Left renal pelvis (tissue), 4 donors: ENCODE data around the gene SCAMP1. TPM values are rescaled to one million over a fixed set of nuclear protein-coding genes. Genes with fewer than 3 reads are reported as not detected.
"Not testable (repeated sequence)": the region's sequence is repeated elsewhere in the genome, so short reads cannot be mapped to it uniquely, and the experiment has no call there.

Experiments used
- DNase-seq, 4 donors: peaks; one replicate each; pipeline ENCODE4 v3.0.0-alpha.2; 2013; ENCODE audit warnings: low read depth in 4 of 4, low spot score in 3 of 4
- polyA plus RNA-seq, 4 donors: library from polyadenylated mRNA; unstranded; fragments of 120-200 nt; gene quantifications; one replicate each; pipeline ENCODE4 v1.2.1, GENCODE V29; 2013; ENCODE audit not compliant: insufficient read length in 4 of 4

The SCAMP1 gene
- polyA plus RNA-seq, 4 donors: 44.5 to 64.5 (median 53.6) TPM

- DNase-seq: peak in 2 of 4 donors; percentile 27 to 31
These were observed 660 bp downstream of the SCAMP1 start for GRCh38 chr5:78360924-78361630.

- peak in 1 of 4 donors; percentile 14 for DNase-seq
These were observed 1.2 kb downstream of the SCAMP1 start for GRCh38 chr5:78361631-78361993.

- DNase-seq: no peak
These were observed 1.8 kb downstream of the SCAMP1 start for GRCh38 chr5:78362220-78362619.

- no peak for DNase-seq
These were observed 3.6 kb downstream of the SCAMP1 start for GRCh38 chr5:78364005-78364404.

GRCh38 chr5:78367318-78367991 lies 7.0 kb downstream of the SCAMP1 start:
- no peak for DNase-seq

- DNase-seq: no peak
These were observed 9.3 kb downstream of the SCAMP1 start for GRCh38 chr5:78369680-78370079.

- no peak for DNase-seq
These were observed 12.8 kb downstream of the SCAMP1 start for GRCh38 chr5:78373231-78373630.

GRCh38 chr5:78376315-78376714 lies 15.9 kb downstream of the SCAMP1 start:
- DNase-seq: no peak

- DNase-seq: no peak
These were observed 16.8 kb downstream of the SCAMP1 start for GRCh38 chr5:78377056-78377717.

- no peak for DNase-seq
These were observed 17.3 kb downstream of the SCAMP1 start for GRCh38 chr5:78377718-78378105.

GRCh38 chr5:78387468-78388153 lies 27.2 kb downstream of the SCAMP1 start:
- no peak for DNase-seq

GRCh38 chr5:78391357-78391756 lies 30.9 kb downstream of the SCAMP1 start:
- not testable (repeated sequence) for DNase-seq

GRCh38 chr5:78397831-78398230 lies 37.4 kb downstream of the SCAMP1 start:
- no peak for DNase-seq

- no peak for DNase-seq
These were observed 38.7 kb downstream of the SCAMP1 start for GRCh38 chr5:78399116-78399515.

GRCh38 chr5:78404682-78405293 lies 44.4 kb downstream of the SCAMP1 start:
- no peak for DNase-seq

- peak in 1 of 4 donors; percentile 12 for DNase-seq
These were observed 45.7 kb downstream of the SCAMP1 start for GRCh38 chr5:78405829-78406750.

GRCh38 chr5:78407458-78407857 lies 47.0 kb downstream of the SCAMP1 start:
- DNase-seq: no peak

GRCh38 chr5:78411586-78411985 lies 51.2 kb downstream of the SCAMP1 start:
- DNase-seq: no peak

- DNase-seq: no peak
These were observed 56.4 kb downstream of the SCAMP1 start for GRCh38 chr5:78416677-78417425.
